HG02943 (cell line): ENCODE results near the gene SPO11.
"Not testable (repeated sequence)": the region's sequence is repeated elsewhere in the genome, so short reads cannot be mapped to it uniquely, and the experiment has no call there.

Source experiments
- ATAC-seq: cut with Tn5 transposase; IDR thresholded peaks from one replicate; pipeline ENCODE4 v1.9.1; 2021; ENCODE audit warnings: mild to moderate bottlenecking, low read depth, moderate library complexity; ENCODE audit not compliant: unreplicated experiment

Gene SPO11

DNA sequence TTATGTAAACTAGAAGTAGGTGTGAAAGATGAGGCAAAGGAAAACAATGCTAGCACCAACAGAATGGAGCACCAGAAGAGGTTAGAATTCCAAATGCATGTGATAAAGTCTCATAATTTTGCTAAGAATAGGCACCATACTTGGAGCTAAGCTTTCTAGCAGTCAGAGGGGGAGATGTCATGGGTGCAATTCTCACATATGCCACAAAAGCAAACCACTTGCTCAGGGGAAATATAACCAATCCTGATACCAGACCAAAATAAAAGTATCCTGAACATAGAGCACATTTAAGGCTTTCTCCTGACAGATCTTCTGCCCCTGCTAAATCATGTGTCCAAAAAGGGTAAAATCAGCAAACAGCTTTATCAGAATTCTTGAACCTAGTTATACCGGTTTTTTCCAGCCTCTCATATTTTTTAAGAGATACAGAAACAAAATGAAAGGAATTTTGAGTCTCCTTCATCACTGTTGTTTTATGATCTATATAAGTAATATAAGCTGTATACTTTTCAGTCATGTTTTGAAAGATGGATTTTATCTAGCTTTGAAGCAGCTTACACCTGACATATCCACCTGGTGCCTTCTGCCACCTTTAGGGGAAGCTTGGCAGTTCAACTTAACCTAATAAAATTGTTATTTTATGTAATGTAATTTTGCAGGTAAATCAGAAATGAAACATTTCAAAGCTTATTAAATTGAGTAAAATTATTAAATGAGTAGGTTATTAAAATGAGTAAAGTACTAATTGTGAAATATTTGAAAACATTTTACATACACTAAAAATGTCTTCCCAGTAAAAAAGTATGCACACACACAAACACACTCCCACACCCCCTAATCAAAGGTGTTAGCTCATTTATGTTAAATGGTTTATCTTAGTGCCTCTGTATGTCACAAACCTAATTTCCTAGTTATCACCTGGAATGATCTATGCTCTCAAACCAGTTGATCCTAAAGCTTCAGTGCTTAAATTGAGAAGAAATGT, 2.8 kb downstream of the SPO11 start:
- no peak for ATAC-seq

DNA sequence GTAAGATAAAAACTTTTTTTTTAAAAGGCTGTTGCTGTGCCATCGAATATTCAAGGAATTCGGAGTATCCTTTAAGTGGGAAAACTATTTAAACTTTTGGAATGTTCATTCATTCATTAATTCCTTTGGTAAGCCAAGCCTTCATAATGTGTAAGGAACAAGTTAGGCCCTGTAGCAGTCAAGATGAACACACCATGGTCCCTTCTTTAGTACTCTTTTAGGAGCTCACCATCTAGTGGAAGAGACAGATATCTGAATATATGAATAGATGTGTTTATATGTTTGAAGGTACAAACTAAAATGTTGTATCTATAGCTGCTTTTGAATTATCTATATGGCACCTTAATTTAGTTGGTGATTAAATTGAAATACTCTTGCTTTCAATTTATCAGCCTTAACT, 5.8 kb downstream of the SPO11 start:
- no peak for ATAC-seq

DNA sequence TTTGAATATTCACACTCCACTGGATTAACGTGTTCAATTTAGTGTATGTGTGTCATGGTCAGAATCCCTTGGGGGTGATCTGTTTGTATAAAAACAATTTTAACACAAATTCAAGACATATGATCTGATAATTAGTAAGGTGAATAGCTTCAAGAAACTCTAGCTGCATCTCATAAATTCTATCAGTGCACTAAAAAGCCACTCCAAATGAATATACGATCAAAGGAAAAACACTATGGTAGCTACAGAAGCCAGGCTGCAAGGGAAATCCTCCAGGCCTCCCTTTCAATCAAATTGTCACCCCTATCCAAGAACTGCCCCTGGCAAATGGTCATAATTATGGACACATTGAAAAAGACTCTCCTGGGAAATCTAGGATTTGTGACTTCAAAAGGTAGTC, 12.1 kb downstream of the SPO11 start:
- ATAC-seq: no peak

DNA sequence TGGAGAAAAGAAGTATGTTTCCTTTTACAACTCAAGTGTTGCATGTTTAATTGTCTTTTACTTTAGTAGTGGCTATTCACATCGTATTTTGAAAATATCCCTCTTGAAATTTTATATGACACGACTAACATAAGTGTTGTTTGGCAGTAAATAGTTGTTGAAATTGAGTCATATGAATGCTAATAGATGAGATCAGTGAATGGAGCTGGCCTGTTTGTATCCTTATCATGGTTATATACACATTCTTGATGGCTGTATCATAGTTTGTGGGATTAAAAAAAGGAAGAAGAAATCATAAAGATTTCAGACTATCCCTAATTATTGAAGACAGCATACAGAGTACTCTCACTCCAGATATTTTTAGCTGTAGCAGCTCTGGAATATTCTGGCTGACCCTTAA, 13.2 kb downstream of the SPO11 start:
- ATAC-seq: no peak

DNA sequence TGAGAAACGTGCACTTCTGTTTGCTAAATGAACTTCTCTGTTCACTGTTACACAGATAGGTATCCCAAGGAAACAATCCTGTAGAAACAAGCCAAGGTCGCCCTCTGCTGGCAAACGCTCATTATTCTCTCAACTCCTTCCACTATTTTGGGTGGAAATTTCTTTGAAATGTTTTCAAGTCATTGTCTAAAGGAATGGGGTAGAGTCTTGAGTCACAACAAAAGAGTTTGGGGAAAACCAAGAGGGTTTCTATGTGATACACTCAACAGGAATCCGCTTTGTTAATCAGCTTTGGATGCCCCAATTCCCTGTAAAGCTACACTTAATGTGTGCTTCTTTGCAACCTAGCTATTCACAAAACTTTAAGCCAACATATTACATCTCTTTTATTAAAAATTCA, 16.9 kb downstream of the SPO11 start:
- no peak for ATAC-seq

DNA sequence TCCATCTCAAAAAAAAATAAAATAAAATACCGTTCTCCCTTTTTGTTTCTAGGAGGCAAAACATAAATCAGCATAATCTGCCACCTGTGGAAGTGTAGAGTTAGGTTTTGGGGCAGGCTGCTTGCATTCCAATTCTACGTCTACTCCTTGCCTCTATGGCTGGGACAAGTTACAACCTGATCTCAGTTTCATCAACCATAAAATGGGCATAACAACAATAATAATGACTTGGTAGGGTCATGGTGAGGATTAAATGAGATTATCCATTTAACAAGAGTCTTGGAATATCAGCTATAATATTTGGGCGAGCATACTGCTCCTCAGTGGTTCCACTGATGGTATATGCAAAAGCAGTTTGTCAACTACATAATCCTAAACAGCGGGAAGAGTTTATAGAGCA, 17.8 kb downstream of the SPO11 start:
- ATAC-seq: no peak

DNA sequence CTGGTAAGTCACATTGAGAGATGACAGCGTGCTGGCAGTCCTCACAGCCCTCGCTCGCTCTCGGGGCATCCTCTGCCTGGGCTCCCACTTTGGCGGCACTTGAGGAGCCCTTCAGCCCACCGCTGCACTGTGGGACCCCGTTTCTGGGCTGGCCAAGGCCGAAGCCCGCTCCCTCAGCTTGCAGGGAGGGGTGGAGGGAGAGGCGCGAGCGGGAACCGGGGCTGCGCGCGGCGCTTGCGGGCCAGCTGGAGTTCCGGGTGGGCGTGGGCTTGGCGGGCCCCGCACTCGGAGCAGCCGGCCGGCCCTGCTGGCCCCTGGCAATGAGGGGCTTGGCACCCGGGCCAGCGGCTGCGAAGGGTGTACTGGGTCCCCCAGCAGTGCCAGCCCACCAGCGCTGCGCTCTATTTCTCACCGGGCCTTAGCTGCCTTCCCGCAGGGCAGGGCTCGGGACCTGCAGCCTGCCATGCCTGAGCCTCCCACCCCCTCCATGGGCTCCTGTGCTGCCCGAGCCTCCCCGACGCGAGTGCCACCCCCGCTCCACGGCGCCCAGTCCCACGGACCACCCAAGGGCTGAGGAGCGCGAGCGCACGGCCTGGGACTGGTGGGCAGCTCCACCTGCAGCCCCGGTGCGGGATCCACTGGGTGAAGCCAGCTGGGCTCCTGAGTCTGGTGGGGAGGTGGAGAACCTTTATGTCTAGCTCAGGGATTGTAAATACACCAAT, 18.8 kb downstream of the SPO11 start:
- not testable (repeated sequence) for ATAC-seq

DNA sequence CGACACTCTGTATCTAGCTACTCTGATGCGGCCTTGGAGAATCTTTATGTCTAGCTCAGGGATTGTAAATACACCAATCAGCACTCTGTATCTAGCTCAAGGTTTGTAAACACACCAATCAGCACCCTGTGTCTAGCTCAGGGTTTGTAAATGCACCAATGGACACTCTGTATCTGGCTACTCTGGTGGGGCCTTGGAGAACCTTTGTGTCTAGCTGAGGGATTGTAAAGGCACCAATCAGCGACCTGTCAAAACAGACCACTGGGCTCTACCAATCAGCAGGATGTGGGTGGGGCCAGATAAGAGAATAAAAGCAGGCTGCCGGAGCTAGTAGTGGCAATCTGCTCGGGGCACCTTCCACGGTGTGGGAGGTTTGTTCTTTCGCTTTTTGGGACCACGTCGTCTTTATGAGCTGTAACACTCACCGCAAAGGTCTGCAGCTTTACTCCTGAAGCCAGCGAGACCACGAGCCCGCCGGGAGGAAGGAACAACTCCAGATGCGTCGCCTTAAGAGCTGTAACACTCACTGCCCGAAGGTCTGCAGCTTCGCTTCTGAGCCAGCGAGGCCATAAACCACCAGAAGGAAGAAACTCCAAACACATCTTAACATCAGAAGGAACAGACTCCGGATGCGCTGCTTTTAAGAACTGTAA, 19.4 kb downstream of the SPO11 start:
- not testable (repeated sequence) for ATAC-seq

DNA sequence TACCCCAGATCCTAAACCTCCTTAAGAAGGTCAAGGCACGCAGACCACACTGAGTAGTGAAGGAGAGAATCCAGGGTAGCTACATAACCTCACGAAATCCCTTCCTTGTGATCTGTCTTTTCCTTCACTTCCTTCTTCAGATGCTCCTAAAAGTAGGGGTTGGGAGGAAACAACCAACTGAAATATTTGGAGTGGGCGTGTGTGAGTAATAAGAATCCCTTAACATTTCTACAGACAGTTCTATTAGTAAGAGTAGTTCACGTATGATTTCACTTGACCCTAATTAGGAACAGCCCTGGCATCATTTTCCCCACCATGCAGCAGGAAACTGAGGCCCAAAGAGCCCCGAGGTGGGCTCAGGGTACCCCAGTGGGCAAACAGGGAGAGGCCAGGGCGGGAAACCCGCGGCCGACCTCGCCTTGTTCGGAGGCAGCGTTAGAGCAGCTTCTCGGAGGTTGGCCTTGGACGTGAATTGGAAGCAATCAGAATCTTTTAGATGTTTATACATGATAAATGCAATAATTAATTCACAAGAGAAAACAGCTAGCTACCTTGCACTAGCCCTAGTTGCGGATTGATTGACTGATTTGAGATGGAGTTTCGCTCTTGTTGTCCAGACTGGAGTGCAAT, 20.6 kb downstream of the SPO11 start:
- ATAC-seq: no peak

DNA sequence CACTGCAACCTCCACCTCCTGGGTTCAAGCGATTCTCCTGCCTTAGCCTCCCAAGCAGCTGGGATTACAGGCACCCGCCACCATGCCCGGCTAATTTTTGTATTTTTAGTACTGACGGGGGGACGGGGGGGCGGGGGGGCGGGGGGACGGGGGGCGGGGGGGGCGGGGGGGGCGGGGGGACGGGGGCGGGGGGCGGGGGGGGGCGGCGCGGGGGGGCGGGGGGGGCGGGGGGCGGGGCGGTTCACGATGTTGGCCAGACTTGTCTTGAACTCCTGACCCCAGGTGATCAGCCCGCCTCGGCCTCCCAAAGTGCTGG, 21.1 kb downstream of the SPO11 start:
- ATAC-seq: not testable (repeated sequence)

DNA sequence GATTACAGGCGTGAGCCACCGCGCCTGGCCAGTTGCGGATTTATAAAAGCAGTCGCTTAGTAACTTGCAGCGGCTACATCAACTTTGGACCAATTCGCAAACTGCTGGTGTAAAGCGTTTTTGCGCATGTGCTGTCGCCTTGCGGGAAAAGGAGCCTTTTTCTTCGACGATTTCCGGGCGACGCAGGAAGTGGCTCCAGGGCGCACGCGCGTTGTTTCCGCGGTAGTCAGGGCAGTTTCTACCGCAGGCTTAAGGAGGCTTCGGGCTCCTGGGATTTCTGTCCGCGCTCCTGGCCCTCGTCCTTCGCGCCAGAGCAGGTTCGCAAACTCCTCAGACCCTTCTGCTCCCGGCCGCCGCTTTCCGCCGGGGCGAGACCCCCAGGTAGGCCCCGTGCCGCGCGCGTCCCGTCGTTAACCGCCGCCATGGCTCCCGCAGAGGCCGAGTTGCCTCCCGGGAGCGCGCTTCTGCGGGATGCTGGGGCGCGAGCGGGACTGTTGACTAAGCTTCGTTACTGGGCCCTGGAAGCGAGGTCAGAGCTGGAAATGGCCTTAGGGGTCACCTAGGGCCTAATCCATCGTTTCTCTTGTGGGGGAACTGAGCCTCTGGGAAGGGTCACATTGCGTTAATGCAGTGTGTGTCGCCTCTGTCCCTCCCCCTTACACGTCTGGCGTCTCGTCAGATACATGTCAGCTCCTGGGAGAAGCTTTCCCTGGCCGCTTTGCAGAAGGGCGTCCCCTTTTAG, 21.6 kb downstream of the SPO11 start, which contains the start of gene RAE1:
Gene RAE1, plus strand, starts transcription at position 214 of the 742 bp plus-strand sequence. CDS start 2,784 bp downstream, outside the sequence.
- ATAC-seq: peak; percentile 80

DNA sequence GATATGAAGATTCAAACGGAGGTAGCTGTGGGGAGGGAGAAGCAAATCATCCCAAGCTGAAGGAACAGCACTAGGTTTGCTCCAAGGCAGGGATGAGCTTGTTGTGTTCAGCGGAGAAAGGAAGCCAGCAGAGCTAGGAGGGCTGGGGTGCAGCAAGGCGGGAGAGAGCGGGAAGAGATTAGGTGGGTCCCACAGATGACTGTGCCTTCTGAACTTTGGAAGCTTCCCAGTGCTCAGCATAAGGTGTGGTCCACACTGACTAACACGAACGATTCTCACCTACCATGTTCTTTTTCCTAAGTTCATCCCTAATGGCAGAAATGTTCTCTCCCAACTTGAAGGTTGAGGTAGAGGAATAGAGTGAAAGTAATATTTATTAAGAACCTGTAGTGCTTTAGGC, 22.7 kb downstream of the SPO11 start:
- ATAC-seq: no peak

DNA sequence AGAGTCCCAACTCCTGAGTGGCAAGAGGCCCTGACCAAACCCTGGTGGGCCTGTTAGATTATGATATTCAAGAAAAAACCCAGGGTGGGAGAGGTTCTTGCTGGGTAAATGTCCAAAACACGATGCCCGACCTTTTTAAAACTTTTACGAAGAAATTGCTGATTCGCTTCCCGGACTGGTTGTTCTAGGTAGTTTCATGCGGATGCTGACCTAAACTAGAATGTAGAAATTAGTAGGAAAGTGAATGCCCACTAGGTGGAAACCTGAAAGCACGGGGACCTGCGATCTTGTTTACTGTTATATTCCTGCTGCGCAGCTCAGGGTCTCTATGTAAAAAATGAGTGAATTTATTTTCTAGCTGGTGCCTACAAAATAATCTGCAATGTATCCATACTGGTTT, 23.7 kb downstream of the SPO11 start:
- ATAC-seq: no peak

DNA sequence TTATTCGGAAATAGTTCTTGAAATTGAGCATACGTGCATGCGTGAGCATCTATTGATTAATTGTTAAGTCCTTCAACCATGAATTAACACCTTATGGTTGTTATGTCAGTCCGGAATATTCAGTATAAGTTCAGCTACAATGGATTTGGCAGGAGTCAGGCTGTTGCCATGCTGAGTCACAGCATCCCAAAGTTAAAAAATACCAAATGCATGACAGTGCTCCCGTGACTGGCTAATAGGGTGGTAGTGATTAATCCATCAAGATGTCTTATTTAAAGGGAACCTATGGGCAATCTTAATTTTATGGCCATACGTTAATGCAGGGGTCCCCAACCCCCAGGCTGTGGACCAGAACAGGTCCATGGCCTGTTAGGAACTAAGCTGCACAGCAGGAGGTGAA, 31.9 kb downstream of the SPO11 start:
- ATAC-seq: no peak

DNA sequence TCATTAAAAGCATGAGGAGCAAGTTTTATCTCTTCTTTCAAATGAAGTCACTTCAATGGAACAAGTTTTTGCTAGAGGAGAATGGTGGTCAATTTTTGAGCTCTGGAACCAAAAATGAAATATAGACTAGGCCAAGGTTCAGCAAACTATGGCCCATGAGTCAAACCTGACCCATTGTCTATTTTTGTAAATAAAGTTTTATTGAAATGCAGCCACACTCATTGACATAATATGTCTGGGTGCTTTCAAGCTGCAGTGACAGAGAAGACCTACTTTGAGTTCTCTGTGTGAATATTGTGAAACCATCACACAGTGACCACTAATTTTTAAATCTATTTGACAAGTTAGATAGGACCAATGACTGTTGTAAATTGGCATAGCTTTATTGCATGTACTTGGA, 34.8 kb downstream of the SPO11 start:
- no peak for ATAC-seq

DNA sequence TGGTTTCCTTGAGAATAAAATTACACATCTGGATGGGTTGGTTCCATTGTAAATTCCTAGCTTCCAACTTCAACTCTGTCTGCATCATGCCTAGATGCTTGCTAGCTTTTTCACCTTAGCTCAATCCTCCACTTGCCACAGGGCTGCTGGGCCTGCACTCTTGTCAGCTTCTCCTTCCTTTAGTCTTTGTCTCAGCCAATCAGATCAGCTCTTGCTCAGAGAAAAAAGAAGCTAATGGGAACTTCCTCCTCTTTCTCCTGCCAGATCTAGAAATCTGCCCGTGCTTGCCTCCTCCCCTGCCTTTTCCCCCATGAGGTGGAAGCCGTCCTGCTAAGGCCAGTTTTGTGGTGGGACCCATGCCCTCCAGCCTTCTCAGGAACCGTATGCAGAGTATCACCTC, 40.0 kb downstream of the SPO11 start:
- ATAC-seq: no peak

DNA sequence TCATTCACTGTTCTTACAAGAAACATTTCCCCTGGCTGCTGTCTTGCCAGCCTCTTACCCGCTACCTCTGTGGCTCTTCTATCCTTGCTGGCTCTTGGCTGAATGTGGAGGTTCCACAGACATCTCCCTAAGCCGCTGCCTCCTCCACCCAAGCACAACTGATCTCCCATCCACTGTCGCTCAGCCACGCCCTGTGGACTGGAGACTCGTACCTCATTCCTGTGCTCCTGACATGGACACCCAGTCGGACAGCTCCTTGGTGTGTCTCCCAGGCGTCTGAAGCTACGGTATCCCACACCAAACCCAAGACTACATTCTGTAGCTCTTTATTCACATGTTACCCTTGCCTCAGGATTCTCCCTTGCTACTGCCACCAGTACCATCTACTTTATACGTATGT, 40.7 kb downstream of the SPO11 start:
- no peak for ATAC-seq

DNA sequence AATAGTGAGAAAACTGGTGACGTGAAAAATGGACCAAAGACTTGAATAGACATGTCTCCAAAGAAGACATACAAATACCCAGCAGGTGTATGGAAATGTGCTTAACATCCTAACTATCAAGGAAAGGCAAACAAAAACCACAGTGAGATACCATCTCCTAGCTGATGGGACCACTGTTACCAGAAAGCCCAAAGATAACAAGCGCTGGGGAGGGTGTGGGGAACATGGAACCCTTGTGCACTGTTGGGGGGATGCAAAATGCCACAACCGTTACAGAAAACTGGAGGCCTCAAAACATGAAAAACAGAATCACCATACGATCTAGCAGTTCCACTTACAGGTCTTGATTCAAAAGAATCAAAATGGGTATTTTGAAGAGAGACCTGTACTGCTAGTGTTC, 41.8 kb downstream of the SPO11 start:
- ATAC-seq: no peak

DNA sequence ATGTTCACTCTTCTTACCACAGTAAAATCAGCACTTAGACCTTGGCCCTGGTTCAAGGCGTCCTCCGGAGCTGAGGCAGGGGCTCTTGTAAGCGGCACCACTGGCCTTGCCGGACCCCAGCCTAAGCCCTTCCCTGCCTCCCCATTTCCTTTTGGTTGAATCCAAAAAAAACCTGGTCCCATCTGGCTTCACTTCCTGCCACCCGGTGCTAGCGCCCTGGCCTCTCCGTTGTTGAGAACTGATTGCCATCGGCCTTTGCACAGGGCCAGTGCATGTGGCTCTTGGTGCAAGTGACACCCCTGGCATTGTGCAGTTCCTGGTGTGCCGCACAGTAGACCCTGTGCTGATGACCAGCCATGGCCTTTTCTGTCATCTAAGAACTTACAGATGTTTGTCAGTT, 42.6 kb downstream of the SPO11 start:
- no peak for ATAC-seq
